Activated effector memory CD4-positive, alpha-beta T cell treated with Interleukin-2 at 50 U/mL for 16 hours (primary cell): ENCODE measurements around the gene HPS4.
"Not testable (repeated sequence)": the region's sequence is repeated elsewhere in the genome, so short reads cannot be mapped to it uniquely, and the experiment has no call there.

Experiments
- DNase-seq: peaks from one replicate; pipeline ENCODE4 v3.0.0-alpha.2; 2020

Gene HPS4

GRCh38 chr22:26439559-26439958 lies 44.0 kb downstream of the HPS4 start:
- no peak for DNase-seq

- DNase-seq = not testable (repeated sequence)
Observed at GRCh38 chr22:26438776-26439175, 44.8 kb downstream of the HPS4 start.

GRCh38 chr22:26437694-26438392 lies 45.7 kb downstream of the HPS4 start:
- no peak for DNase-seq

- DNase-seq = no peak
Observed at GRCh38 chr22:26436903-26437515, 46.6 kb downstream of the HPS4 start.

- no peak for DNase-seq
Observed at GRCh38 chr22:26435327-26436093, 48.1 kb downstream of the HPS4 start.

- DNase-seq = no peak
Observed at GRCh38 chr22:26433805-26434204, 49.8 kb downstream of the HPS4 start.

GRCh38 chr22:26432619-26433311 lies 50.8 kb downstream of the HPS4 start:
- no peak for DNase-seq

- no peak for DNase-seq
Observed at GRCh38 chr22:26431261-26431995, 52.2 kb downstream of the HPS4 start.

- no peak for DNase-seq
Observed at GRCh38 chr22:26430600-26430999, 53.0 kb downstream of the HPS4 start.

GRCh38 chr22:26429458-26430286 lies 53.9 kb downstream of the HPS4 start:
- DNase-seq = no peak

- DNase-seq = peak; percentile 76
Observed at GRCh38 chr22:26428515-26429457, 54.8 kb downstream of the HPS4 start, which contains the start of gene ASPHD2. Gene ASPHD2 (plus strand): TSS chr22:26429260. CDS start chr22:26433616, 4,356 bp downstream.

GRCh38 chr22:26426924-26427323 lies 56.7 kb downstream of the HPS4 start:
- DNase-seq = no peak

GRCh38 chr22:26418620-26419019 lies 65.0 kb downstream of the HPS4 start:
- no peak for DNase-seq

- no peak for DNase-seq
Observed at GRCh38 chr22:26417406-26417805, 66.2 kb downstream of the HPS4 start.

GRCh38 chr22:26416670-26417276 lies 66.8 kb downstream of the HPS4 start:
- no peak for DNase-seq

GRCh38 chr22:26416256-26416655 lies 67.3 kb downstream of the HPS4 start:
- no peak for DNase-seq

GRCh38 chr22:26414347-26414746 lies 69.2 kb downstream of the HPS4 start:
- no peak for DNase-seq

GRCh38 chr22:26410386-26410785 lies 73.2 kb downstream of the HPS4 start:
- DNase-seq = no peak

GRCh38 chr22:26409719-26410335 lies 73.8 kb downstream of the HPS4 start:
- DNase-seq = no peak
